Esophagus muscularis mucosa (tissue), 4 donors: ENCODE results near the gene B3GLCT.

Experiments
- EP300 ChIP-seq: sonication (generic); formaldehyde crosslinking; IDR thresholded peaks from one replicate; pipeline ENCODE4 v1.6.1; 2017; ENCODE audit warnings: antibody characterized with exemption
- POLR2A ChIP-seq: fragments of 450-650 bp; IDR thresholded peaks from one replicate; pipeline ENCODE4 v1.6.1; 2017; ENCODE audit warnings: antibody characterized with exemption, moderate library complexity, mild to moderate bottlenecking, low read depth
- POLR2AphosphoS5 ChIP-seq, 2 donors: sonication (generic); formaldehyde crosslinking; IDR thresholded peaks; one replicate each; pipeline ENCODE4 v1.6.1; 2017; ENCODE audit warnings: antibody characterized with exemption in 2 of 2
- TF ChIP-seq, protein P1 (sequence below), 3 experiments: fragments of 200-600 bp in 2 of 3; fragments of 450-650 bp in 1 of 3; sonication (generic) in 2 of 3; IDR thresholded peaks; one replicate each; pipeline ENCODE4 v1.5.1; 2017 to 2019; ENCODE audit warnings: antibody characterized with exemption in 3 of 3, mild to moderate bottlenecking in 2 of 3, moderate library complexity in 1 of 3

DNA sequence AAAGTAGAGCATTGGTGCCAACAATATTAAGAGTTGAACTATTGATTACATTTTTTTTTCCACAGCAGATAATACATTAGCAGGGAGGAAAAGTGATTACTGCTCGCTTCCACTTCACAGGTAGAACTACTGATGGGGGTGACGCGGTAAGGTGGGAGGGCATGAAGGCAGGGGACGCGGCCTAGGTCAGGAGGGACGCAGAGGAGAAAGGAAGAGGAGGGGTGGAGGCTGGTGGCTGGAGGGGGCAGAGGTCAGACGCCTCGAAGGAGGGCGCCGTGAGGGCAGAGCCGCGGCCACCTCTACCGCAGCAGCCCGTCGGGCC, 287 bp upstream of the B3GLCT start:
- TF ChIP-seq, protein P1, sequence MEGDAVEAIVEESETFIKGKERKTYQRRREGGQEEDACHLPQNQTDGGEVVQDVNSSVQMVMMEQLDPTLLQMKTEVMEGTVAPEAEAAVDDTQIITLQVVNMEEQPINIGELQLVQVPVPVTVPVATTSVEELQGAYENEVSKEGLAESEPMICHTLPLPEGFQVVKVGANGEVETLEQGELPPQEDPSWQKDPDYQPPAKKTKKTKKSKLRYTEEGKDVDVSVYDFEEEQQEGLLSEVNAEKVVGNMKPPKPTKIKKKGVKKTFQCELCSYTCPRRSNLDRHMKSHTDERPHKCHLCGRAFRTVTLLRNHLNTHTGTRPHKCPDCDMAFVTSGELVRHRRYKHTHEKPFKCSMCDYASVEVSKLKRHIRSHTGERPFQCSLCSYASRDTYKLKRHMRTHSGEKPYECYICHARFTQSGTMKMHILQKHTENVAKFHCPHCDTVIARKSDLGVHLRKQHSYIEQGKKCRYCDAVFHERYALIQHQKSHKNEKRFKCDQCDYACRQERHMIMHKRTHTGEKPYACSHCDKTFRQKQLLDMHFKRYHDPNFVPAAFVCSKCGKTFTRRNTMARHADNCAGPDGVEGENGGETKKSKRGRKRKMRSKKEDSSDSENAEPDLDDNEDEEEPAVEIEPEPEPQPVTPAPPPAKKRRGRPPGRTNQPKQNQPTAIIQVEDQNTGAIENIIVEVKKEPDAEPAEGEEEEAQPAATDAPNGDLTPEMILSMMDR (IDR thresholded peaks at IDR 0.05), result no peak
- TF ChIP-seq EP300, result no peak
- no peak for TF ChIP-seq POLR2AphosphoS5 (IDR thresholded peaks at IDR 0.05)
- no peak for TF ChIP-seq POLR2A
